Endodermal cell (in vitro differentiated cells): Measurements from ENCODE around the gene VIL1. TPM values are rescaled to one million over a fixed set of nuclear protein-coding genes. Genes with fewer than 3 reads are reported as not detected.

Source experiments
- DNase-seq: peaks from one replicate; pipeline ENCODE4 v3.0.0-alpha.2; 2017
- H3K27ac ChIP-seq: 2 replicates; pipeline ENCODE4 v1.5.1; 2013; ENCODE audit warnings: mild to moderate bottlenecking, low read depth, low read length, moderate library complexity
- H3K27me3 ChIP-seq: 2 replicates; pipeline ENCODE4 v1.6.1; 2013; ENCODE audit warnings: mild to moderate bottlenecking, low read length, moderate library complexity; ENCODE audit not compliant: insufficient read depth, control insufficient read depth, poor library complexity, severe bottlenecking
- H3K36me3 ChIP-seq: 2 replicates; pipeline ENCODE4 v1.7.0; 2013; ENCODE audit warnings: mild to moderate bottlenecking, low read length, moderate library complexity; ENCODE audit not compliant: control insufficient read depth, insufficient read depth
- H3K4me1 ChIP-seq: one replicate; pipeline ENCODE4 v1.7.0; 2013; ENCODE audit warnings: low read length; ENCODE audit not compliant: control insufficient read depth, insufficient read depth
- H3K4me3 ChIP-seq: 2 replicates; pipeline ENCODE4 v1.5.1; 2013; ENCODE audit warnings: mild to moderate bottlenecking, low read length, moderate library complexity
- H3K9ac ChIP-seq: 2 replicates; pipeline ENCODE4 v1.6.1; 2013; ENCODE audit warnings: mild to moderate bottlenecking, low read length, moderate library complexity; ENCODE audit not compliant: poor library complexity, severe bottlenecking; ENCODE audit errors: extremely low read depth
- H3K9me3 ChIP-seq: 2 replicates; pipeline ENCODE4 v1.6.1; 2013; ENCODE audit warnings: mild to moderate bottlenecking, low read length, moderate library complexity; ENCODE audit not compliant: control insufficient read depth
- H3K27ac Mint-ChIP-seq: 2 replicates; pipeline ENCODE4 v1.8.0; 2020; ENCODE audit warnings: mixed read lengths
- H3K27me3 Mint-ChIP-seq: 2 replicates; pipeline ENCODE4 v1.8.0; 2021; ENCODE audit warnings: mild to moderate bottlenecking, mixed read lengths; ENCODE audit not compliant: insufficient read depth
- H3K36me3 Mint-ChIP-seq: 2 replicates; pipeline ENCODE4 v1.8.0; 2020; ENCODE audit warnings: low read depth, mixed read lengths
- H3K4me1 Mint-ChIP-seq: 2 replicates; pipeline ENCODE4 v1.8.0; 2020; ENCODE audit warnings: mixed read lengths
- H3K4me3 Mint-ChIP-seq: 2 replicates; pipeline ENCODE4 v1.8.0; 2020; ENCODE audit warnings: mild to moderate bottlenecking, moderate library complexity, mixed read lengths
- H3K9me3 Mint-ChIP-seq: 2 replicates; pipeline ENCODE4 v1.8.0; 2020; ENCODE audit warnings: mild to moderate bottlenecking, mixed read lengths
- CTCF ChIP-seq: fragments of 200-600 bp; sonication (generic); conservative IDR thresholded peaks from 2 replicates; pipeline ENCODE4 v1.5.0; 2021; ENCODE audit warnings: antibody characterized with exemption, mild to moderate bottlenecking
- WGBS, 2 experiments: methylation state at CpG; one replicate each; pipeline versions ENCODE4 v1.1.5 to v1.1.7; 2013; ENCODE audit warnings: missing lambda C conversion rate in 2 of 2, mixed read lengths in 1 of 2; ENCODE audit not compliant: insufficient coverage in 1 of 2, insufficient read length in 1 of 2; 5-methylcytosine and 5-hydroxymethylcytosine counted together
- total RNA-seq, 2 donors: library from RNA; stranded (reverse); fragmentation: NEBNext Ultra II Directional in 1 of 2; extraction: Animal tissue kit (Norgen Biotek cat#: 25700) in 1 of 2; gene quantifications; 2 replicates in 1 of 2; 3 replicates in 1 of 2; pipeline ENCODE4 v1.2.1, GENCODE V29; 2021

VIL1 gene
- total RNA-seq, 2 donors from 2014 or later, result 70.2 to 83.1 TPM

- 88 to 94% methylated on average over 3 to 7 of the region's 7 CpGs for WGBS, 2 experiments
- Histone ChIP-seq H3K9ac (no peak overlapping the region), H3K4me3 (no peak overlapping the region), H3K27ac (no peak overlapping the region), H3K9me3 (no peaks in the 10 kb centered on the region), H3K36me3 (peaks cover 33% of the 10 kb centered on the region), H3K27me3 (no peaks in the 10 kb centered on the region), H3K4me1 (peaks cover 11% of the 10 kb centered on the region)
- Mint-ChIP-seq H3K27ac (no peak overlapping the region), H3K4me1 (peaks cover 20% of the 10 kb centered on the region), H3K27me3 (no peaks in the 10 kb centered on the region), H3K4me3 (no peak overlapping the region), H3K36me3 (peaks cover 20% of the 10 kb centered on the region), H3K9me3 (no peaks in the 10 kb centered on the region)
- TF ChIP-seq CTCF, result no peak
- no peak for DNase-seq
These were observed 15.1 kb upstream of the VIL1 start for GRCh38 chr2:218403810-218404209.

- peaks cover 20% of the 10 kb centered on the region for H3K36me3 Mint-ChIP-seq
- no peaks in the 10 kb centered on the region for H3K27me3 ChIP-seq
- H3K9me3 ChIP-seq, result no peaks in the 10 kb centered on the region
- no peak overlapping the region for H3K4me3 Mint-ChIP-seq
- H3K27ac Mint-ChIP-seq, result no peak overlapping the region
- peaks cover 11% of the 10 kb centered on the region for H3K4me1 ChIP-seq
- DNase-seq, result no peak
- H3K4me3 ChIP-seq, result no peak overlapping the region
- 85 to 94% methylated on average over 7 to 16 of the region's 16 CpGs for WGBS, 2 experiments
- no peak for TF ChIP-seq CTCF
- no peaks in the 10 kb centered on the region for H3K9me3 Mint-ChIP-seq
- H3K27me3 Mint-ChIP-seq, result no peaks in the 10 kb centered on the region
- H3K9ac ChIP-seq, result no peak overlapping the region
- H3K27ac ChIP-seq, result no peak overlapping the region
- peaks cover 20% of the 10 kb centered on the region for H3K4me1 Mint-ChIP-seq
- H3K36me3 ChIP-seq, result peaks cover 33% of the 10 kb centered on the region
These were observed 14.4 kb upstream of the VIL1 start for GRCh38 chr2:218404351-218405085.

DNA sequence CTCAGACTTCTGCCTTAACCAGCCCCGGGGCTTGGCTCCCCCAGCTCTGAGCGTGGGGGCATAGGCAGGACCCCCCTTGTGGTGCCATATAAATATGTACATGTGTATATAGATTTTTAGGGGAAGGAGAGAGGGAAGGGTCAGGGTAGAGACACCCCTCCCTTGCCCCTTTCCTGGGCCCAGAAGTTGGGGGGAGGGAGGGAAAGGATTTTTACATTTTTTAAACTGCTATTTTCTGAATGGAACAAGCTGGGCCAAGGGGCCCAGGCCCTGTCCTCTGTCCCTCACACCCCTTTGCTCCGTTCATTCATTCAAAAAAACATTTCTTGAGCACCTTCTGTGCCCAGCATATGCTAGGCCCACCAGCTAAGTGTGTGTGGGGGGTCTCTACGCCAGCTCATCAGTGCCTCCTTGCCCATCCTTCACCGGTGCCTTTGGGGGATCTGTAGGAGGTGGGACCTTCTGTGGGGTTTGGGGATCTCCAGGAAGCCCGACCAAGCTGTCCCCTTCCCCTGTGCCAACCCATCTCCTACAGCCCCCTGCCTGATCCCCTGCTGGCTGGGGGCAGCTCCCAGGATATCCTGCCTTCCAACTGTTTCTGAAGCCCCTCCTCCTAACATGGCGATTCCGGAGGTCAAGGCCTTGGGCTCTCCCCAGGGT lies 13.7 kb upstream of the VIL1 start:
- H3K36me3 ChIP-seq, result peaks cover 33% of the 10 kb centered on the region
- no peaks in the 10 kb centered on the region for H3K27me3 ChIP-seq
- peak overlapping the region; percentile 94 for H3K27ac Mint-ChIP-seq
- H3K9me3 ChIP-seq, result no peaks in the 10 kb centered on the region
- H3K4me1 Mint-ChIP-seq, result peaks cover 20% of the 10 kb centered on the region
- TF ChIP-seq CTCF, result no peak
- no peak for DNase-seq
- no peaks in the 10 kb centered on the region for H3K9me3 Mint-ChIP-seq
- H3K4me3 Mint-ChIP-seq, result peak overlapping the region; percentile 64
- no peak overlapping the region for H3K9ac ChIP-seq
- peaks cover 11% of the 10 kb centered on the region for H3K4me1 ChIP-seq
- no peaks in the 10 kb centered on the region for H3K27me3 Mint-ChIP-seq
- peak overlapping the region; percentile 11 for H3K27ac ChIP-seq
- WGBS, 2 experiments, result 71% methylated on average over 8 of the region's 8 CpGs; no CpG with 5 or more reads in 1 of the 2 experiments
- H3K36me3 Mint-ChIP-seq, result peaks cover 20% of the 10 kb centered on the region
- H3K4me3 ChIP-seq, result peak overlapping the region; percentile 77
